NCI-H460 (cell line): ENCODE results near the gene GPR35. TPM values are rescaled to one million over a fixed set of nuclear protein-coding genes. Genes with fewer than 3 reads are reported as not detected.

Experiments
- DNase-seq: peaks from one replicate; pipeline ENCODE4 v3.0.0-alpha.2; 2016; ENCODE audit warnings: low read depth; ENCODE audit errors: extremely low read depth
- total RNA-seq: library from RNA; depleted of rRNA; stranded (reverse); fragments of >200 nt; shearing (Covaris generic); gene quantifications from 2 replicates; pipeline ENCODE4 v1.2.3, GENCODE V29; 2014

The GPR35 gene
- total RNA-seq, 1 experiment from 2014 or later: 0.10 TPM

DNA sequence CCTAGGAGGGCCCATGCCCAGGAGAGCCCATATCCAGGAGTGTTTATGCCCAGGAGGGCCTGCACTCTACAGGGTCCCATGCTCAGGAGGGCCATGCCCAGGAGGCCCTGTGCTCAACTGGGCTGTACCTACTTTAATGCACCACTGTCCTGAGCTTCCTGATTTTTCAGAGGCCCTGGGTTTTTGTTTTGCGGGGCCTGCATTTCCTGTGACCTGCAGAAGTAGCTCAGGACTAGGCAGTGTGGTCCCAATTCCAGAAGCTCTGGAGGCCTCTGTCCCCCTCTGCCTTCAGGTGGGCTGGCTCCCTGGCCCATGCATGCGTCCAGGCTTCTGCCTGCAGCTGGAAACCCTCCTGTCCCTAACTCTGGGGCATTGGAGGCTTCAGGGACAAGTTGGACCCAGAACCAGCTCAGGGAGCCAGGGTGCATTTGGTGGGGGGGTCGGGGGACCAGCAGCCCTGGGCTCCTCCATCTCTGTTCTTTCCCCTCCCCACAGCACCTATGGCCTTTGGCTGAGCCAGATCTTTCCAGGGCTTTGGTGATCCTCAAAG lies 10.8 kb downstream of the GPR35 start:
- DNase-seq: no peak

DNA sequence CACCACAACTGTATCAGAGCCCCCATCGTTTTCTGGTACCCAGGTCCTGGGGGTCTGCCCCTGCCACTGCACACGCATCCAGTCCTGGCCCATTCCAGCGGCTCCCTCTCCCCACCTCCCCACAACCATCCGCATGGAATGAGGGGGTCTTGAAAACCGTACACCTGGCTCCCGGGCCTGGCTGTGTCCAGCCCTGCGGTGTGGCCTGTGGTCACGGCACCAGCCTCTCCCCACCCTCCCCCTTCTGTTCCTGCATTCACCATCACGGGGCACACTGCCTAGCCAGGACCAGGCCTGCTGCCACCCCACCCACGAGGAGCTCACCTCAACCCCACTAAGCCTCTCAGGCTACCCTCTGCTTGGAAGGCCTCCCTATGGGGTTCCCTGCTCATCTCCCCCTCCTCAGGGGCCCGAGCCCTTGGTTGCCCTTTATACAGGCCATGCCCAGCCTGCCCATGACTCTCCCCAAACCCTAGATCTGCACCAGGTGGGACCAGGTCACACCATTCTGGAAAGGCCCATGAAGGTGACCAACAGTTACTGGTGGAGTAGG lies 11.4 kb downstream of the GPR35 start:
- no peak for DNase-seq

DNA sequence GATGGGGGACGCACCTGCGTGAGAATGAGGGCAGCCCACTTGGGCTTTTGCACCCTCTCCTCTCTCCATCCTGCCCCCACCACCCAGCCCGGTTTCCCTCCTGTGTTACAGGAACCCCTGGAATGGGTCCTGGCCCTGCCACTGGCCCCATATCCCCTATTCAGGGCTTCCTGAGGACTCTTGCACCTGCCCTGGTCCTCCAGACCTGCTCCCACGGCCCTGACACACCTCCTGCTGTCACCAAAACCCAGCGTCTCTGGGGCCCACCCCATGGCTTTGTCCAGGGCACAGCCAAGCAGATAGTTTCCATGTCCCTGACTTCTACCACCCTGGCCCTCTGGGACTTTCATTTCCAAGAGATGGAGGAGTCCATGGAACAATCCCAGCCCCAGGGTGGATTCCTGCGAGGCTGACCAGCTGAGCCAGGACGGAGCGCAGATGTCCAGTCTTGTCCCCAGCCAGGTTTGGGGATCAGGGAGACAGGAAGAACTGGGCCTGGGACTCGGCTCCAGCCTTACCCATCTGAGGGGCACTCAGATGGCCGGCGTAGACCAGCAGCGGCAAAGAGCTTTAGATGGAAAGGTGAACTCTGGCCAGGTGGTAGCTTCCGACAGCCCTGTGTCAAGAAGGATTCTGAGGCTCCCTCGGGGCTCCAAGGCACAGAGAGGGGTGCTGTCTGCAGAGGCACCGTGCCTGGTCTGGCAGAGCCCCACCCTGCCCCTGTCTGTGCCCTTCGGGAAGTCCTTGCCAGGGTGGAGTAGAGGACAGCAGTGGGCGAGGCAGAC lies 12.0 kb downstream of the GPR35 start:
- no peak for DNase-seq

DNA sequence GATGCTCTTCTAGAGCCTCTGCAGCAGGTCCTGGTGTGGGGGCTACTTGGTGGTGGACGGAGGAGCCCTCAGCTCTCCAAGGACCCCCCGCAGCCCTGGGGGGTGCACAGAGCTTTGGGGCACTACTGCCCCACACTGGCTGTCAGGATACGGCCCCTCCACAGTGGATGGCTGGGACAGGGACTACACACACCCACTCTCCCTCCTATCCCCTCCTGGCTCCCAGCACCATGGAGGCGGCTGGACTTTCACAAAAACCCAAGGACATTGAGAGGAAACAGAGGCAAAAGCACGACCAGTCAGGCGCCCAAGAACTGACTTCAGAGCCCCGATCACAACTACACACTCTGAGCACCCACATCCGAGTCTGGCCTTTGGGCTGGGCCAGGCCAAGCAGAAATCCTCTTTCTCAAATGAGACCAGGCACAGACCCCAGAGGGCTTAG lies 12.6 kb downstream of the GPR35 start:
- no peak for DNase-seq

DNA sequence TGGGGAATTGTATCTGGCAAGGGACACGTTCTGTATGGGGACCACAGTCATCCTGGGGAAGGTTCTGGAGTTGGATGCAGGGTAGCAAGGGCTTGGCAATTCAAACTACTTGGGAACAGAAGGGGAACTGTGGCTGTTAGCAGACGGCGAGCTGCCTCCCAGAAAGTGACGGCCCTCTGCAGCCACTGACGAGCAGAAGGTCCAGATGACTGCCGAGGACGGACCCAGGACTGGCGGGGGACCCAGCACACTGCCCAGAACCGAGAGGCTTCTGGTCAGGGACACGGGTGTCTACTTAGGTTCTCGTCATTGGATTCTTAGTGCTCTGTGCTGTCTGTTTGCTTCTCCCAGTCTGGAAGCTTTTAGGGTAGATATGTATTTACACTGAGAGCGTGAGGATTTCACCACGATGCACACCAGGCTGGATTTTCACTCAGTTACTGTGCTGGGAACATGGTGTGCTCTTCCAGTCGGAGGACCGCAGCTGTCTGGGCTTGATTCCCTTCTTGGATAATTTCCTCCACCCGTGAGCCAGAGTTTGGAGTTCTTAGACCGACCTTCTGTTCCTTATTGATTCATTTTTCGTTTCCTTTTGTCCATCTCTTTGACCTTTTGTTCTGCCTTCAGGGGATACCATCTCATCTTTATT lies 13.4 kb downstream of the GPR35 start:
- DNase-seq: no peak

DNA sequence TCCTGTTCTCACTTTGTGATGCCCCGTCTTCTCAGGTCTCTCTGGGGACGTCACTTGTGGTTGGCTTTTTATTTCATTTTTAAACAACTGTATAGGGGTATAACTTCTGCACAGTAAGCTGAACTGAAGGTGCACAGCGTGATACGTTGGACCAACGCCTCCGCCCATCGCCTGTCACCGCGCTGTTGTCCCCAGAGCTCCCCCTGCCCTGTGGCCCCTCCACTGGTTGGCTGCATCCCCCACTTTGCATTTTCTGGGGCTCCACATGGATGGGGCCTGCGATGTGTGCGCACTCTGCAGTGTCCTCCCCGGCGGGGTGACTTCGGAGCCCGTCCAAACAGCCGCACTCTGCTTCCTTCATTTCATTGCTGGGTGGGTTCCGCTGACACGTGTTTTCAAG lies 14.3 kb downstream of the GPR35 start:
- DNase-seq: no peak

DNA sequence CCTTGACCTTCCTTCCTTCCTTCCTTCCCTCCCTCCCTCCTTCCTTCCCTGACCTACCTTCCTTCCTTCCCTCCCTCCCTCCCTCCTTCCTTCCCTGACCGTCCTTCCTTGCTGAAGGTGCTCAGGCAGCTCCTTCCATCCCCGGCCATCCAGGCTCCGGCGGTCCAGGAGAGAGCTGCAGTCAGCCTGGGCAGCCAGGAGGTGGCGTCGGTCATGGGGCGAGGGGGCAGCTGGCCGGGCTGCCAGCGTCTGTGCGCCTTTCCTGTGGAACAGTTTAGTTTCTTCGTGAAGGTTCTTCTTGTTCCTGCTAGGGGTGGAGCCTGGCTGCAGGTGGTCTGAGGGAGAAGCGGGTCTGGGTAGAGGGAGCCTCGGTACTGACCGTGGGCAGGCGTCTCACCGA lies 15.7 kb downstream of the GPR35 start:
- peak; percentile 40 for DNase-seq

DNA sequence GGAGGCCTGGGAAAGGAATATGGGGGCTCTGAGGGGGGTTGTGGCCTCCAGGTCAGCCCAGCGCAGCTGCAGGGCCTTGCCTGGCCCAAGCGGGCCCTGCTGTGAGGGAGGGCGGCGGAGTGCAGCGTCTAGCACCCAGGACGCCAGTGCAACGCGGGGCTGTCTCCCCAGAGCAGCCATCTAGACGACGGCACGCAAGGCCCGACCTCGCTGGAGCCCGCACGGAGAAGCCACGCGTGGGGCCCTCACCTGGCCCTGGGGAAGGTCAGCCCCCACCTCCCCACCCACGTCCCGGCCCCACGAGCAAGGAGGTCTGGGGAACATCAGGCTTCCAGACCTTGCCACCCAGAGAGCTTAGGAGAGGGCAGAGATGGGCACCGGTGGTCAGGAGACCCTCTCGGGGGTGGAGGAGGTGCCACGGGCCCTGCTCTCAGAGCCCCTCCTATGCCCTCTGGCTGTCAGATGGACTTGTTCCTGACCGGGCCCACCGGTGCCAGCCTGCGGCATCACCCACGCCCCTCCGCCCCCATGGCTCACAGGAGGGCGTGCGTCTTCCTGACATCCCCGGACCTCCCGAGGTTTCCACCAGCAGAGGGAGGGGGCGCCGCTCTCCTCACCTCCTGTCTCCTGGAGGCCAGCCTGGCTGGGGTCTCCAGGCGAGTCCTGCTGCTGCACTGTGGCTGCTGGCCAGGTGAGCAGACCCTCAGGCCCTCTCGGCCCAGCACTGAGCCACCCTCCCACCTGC lies 17.0 kb downstream of the GPR35 start:
- DNase-seq: no peak

DNA sequence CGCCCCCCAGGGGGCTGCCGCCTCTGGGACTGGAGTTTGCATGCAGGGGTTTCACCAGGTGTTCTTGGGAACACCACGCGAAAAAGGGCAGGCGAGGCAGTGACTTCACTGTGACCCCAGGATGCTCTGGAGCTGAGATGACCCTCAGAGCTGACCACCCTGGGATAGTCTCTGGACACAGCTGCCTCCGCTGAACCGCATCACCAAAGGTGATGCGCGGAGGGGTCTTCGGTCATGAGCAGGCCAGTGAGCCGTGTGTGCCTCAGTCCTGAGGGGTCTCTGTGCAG lies 17.5 kb downstream of the GPR35 start:
- DNase-seq: no peak

DNA sequence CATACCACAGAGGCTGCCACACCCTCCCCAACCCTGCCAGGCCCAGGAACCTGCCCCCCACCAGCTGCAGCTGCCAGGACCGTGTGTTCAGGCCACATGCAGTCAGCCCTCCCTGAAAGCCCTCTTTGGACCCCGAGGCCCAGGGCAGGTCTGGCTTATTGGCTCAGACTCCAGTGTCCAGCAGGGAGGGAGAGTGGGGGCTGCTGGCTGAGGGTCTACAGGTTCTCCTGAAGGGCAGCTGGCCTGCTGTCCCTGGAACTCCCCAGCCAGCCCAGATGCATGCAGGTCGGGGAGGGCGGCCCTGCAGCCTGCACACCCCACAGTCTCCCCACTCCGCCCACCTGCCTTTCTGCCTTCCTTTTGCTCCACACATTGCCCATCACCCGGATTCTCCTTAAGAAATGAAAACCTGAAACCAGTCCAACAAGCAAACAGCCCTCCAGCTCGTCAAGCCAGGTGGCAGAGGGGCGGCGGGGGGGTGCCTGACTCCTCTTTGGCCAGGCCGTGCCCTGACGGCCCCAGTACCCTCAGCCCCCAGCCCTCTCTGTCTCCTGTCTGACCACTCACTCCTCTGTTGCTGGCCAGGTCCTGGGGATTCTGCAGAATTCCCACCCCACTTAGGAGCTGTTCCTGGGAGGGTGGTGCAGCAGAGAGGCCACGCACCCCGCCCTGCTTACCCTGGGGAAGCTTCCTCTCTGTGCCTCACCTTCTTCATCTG lies 18.0 kb downstream of the GPR35 start:
- DNase-seq: no peak

DNA sequence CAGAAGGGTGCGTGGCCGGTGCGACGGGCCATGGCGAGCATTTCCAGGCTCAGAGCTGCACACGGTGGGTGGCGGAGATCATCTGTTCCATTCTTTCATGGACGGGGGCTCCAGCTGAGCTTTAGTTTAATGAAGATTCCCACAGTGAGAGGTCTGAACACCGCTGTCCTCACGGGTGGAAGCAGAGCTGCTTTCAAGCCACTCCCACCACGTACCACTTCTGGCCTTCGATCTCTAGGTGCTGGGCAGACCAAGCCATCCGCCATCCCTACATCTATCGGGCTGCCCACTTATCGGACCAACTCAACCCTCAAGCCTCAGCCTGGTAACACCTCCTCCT lies 18.5 kb downstream of the GPR35 start:
- DNase-seq: no peak

DNA sequence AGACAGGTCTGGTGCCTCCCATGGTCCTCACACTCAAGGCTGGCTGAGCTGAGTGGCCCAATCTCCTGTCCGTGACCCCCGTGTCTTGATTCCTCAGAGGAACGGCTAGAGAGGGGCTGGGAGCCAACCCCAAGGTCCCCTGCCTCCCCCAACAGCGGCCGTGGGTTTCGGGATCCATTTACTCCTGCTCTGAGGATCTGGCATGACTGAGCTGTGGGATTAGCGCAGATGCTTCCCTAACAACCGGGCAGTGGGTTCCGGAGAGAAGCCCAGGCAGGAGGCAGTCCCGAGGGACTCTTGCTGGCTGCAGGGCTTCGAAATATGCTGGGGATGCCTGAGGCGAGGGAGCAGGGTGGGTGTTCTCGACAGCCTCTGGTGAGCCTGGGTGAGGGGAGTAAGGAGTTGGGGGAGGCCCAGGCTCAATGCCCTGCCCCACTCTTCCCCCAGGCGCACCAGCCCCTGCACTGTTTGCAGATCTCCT lies 18.9 kb downstream of the GPR35 start:
- no peak for DNase-seq

DNA sequence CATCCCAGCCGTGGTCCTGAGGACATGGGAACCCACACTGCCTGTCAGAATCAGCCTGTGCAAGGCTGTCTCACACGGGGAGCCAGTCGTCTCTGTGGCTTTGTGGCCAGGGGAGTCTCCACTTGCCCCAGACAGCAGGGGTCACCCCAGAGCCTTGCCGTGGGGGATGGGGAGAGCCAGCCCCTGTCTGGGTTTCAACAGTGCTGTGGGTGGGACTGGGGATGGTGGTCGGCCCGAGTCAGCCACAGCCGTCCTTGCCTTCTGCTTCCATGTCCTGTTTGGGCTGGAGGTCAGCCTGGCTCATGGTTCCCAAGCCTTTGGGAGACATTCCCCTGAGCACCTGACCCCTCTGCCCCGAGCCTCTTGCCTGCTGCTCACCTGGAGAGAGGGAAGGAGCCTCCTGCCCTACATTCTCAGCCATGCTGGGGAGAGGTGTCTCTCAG lies 19.6 kb downstream of the GPR35 start:
- DNase-seq: no peak

DNA sequence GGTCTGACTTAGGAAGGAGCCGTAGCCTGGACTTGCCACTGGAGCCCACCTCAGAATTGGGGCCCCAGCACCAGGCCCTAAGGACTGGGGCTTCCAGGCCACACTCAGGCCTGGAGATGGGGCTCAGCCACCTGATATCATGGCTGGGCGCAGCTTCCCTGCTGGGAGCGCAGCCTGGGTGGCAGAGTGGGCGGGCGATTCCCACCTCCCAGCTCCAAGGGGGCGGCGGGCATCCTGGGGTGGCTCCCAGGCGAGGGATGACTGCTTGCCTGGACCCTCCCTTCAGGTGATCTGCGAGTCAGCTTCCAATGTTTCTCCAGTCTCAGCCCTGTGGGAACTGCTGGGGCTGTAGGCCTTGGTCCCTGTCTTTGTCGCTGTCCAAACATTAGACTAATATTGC lies 20.1 kb downstream of the GPR35 start:
- no peak for DNase-seq

DNA sequence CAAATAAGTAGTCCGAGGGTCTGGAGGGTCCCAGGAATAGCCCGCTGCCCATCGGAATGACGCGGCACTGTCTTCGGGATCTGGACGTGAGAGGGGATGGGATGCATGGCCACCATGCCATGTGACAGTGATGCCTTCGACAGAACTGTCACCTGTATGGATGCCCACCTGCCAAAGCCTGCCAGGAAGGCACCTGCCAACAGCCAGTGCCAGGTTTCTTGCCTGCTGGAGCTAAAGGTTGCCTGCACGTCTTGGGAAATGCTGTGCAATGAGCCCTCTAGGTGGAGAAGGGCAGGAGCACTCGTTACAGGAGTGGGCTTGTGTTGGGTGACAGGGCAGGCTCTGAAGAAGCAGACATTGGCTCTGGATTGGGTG lies 20.5 kb downstream of the GPR35 start:
- no peak for DNase-seq

DNA sequence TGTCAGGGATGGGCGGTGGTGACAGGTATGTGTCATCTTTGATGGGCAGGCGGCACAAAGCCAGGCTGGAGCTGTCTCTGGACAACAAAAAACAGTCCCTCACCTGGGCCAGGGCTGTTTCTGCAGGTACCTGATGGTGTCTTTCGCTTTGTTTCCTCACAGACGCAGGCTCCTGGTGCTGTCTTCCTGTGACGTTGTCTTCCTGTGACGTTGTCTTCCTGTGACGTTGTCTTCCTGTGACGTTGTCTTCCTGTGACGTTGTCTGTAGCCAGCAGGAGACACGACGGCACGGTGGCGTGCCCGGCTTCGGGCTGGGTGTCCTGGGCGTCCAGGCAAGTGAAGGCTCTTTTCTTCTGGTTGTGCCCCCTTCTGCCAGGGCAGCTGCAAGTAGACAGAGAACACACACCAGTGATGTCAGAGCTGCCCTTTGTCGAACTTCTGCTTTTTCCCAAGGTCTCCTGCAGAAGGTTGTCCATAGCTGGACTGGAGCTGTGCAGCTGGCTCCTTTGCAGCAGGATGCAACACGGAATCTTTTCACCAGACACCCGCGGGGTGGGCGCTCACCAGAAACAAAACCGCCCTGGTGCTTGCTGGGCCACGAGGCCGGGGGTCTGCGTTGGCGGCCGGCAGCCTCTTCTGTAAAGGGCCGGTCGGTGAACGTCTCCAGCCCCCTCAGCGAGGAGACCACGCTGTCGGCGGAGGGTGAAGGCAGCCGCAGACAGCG lies 21.1 kb downstream of the GPR35 start:
- DNase-seq: no peak

DNA sequence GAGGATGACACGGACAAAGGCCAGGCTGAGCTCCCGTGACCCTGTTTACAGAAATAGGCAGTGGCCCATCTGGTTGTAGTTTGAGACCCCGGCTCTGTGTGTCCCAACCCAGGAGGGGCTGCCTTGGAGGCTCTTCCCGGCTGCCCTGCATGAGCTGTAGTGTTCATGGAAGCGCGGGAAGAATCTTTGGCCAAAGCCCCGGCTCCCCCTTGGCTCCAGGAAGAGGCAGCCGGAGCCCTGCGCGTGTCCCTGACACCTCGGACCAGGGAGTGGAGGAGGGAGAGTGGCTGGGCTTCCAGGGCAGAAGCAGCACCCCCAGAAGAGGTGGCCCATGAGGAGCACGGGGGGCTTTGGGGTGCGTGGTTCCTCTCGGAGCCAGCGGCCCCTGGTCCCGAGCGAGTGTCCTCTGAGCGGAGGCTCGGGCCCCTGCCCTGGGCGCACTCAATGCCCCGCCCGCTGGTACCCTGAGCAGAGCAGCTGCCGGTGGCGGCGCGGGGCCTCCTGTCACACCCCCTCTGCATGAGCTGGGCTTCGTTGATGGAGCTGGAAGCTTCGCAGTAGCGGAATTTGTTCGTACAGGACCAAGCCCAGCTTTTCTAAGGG lies 21.7 kb downstream of the GPR35 start:
- DNase-seq: no peak

DNA sequence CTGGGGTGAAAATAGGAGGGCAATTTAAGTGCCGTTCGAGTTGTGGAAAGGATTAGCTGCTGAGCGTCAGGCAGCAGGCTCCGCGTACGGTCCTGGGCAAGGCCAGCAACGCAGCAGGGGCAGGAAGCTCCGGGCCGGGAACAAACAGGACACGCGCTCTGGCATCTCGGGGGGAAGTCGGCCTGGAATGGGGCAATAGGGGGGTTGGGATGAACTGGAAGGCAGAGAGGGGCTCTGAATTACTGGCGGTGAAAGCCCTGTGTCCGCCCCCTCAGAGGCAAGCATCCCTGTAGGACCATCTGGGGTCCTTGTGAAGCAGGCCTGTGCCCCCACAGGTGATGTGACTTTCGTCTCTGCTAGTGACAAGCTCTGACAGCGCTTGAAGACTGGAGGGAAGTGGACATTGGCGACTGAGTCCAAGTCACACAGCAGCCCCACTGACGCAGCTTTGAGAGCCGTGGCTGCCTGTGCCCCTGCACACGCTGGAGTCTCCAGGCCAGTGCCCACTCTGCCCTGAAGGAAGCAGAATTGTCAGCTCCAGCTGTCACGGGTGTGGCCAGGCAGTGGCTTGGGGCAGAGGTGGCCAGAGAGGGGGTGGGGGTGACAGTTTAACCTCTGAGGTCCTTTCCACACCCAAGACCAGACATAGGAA lies 22.3 kb downstream of the GPR35 start:
- DNase-seq: no peak

DNA sequence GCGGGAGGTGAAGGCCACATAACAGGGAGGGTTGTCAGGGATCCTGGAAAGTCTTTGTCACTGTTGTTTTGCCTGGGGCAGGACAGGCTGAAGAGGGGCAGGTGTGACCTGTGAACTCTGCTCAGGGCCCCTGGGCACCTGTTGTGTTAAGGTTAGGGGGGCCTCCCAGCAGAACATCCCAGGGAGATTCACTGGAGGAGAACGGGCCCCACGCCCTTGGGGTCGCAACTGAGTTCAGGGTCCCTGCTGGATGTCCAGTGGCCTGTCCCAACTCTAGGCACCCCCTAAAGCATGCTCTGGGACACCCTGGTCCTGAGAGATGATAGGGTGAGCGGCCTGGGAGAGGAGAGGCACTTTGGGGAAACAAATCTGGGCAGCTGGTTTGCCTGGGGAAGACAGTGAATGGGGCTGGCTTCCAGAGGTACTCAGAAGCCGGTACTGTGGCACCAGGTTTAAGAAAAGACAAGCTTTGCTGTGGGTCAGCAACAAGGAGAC lies 22.9 kb downstream of the GPR35 start:
- DNase-seq: no peak
